RCC 7860 (cell line): ENCODE results near the gene MTERF4.

Source experiments
- DNase-seq: peaks from one replicate; pipeline ENCODE4 v3.0.0-alpha.2; 2015; ENCODE audit warnings: low spot score
- FAIRE-seq: peaks from 2 replicates; lab custom pipeline; 2012; peaks lifted over from hg19 to GRCh38; lab: Jason Lieb, UNC

The MTERF4 gene

GRCh38 chr2:241134711-241135110 is 32.6 kb upstream of the MTERF4 start:
- no peak for DNase-seq

GRCh38 chr2:241133436-241133820 is 31.3 kb upstream of the MTERF4 start:
- no peak for DNase-seq
- FAIRE-seq: no peak

More at GRCh38 chr2:241134711-241135110, 32.6 kb upstream of the MTERF4 start:
- no peak for FAIRE-seq

DNA sequence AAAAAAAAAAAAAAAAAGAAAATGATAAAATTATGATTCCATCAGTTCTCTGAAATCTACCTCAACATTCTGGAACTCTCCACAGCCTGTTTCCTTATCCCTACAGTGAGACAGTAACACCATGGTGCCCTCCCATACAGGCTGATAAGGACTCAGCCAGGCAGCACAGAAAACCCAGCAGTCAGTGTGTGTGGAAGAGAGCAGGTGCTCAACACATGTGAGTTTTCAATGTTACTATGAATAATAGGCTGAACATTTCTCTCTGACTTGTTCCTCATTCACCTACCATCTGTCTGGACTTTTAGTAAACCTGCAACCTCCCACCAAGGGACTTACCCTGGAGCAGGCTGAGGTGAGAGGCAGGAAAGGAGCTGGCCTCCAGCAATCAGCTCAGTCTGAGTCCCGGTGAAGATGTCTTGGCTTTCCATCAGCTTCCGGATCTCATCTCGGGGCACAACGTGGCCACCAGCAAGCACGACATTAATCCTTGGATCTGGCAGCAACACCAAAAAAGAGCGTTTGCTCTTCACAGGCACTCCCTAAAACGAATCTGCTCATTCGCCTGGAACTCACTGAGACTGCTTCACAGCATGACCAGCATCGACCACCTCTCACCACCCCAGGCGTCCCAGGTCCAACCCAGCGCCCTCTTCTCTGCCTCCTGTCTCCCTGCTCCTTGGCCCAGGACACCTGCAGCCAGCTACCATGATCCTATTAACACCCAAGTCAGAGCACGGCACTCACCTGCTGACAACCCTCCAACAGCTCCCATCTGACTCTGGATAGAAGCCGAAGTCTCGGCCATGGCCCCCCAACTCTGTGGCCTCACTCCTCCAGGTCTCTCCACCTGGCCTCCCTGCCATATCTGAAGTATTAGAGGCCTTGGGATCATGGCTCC is 30.7 kb upstream of the MTERF4 start:
- DNase-seq: no peak

DNA sequence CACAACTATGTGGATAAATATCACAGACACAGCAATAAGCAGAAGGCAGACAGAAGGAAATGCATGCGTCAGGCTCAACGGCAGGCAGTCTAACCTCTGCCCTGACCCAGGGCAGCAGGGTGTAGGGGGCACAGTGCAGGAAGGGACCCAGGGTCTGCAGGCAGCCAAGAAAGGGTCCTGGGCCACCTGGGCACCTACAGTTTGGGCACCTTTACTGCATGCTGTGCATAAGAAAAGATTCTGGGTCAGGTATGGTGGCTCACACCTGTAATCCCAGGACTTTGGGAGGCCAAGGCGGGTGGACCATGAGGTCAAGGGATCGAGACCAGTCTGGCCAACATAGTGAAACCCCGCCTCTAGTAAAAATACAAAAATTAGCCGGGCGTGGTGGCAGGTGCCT is 29.4 kb upstream of the MTERF4 start:
- no peak for FAIRE-seq
- DNase-seq: no peak

More for the DNA sequence above, 30.7 kb upstream of the MTERF4 start:
- no peak for FAIRE-seq

- no peak for FAIRE-seq
- DNase-seq: no peak
These were observed 28.2 kb upstream of the MTERF4 start for GRCh38 chr2:241130316-241130715.

DNA sequence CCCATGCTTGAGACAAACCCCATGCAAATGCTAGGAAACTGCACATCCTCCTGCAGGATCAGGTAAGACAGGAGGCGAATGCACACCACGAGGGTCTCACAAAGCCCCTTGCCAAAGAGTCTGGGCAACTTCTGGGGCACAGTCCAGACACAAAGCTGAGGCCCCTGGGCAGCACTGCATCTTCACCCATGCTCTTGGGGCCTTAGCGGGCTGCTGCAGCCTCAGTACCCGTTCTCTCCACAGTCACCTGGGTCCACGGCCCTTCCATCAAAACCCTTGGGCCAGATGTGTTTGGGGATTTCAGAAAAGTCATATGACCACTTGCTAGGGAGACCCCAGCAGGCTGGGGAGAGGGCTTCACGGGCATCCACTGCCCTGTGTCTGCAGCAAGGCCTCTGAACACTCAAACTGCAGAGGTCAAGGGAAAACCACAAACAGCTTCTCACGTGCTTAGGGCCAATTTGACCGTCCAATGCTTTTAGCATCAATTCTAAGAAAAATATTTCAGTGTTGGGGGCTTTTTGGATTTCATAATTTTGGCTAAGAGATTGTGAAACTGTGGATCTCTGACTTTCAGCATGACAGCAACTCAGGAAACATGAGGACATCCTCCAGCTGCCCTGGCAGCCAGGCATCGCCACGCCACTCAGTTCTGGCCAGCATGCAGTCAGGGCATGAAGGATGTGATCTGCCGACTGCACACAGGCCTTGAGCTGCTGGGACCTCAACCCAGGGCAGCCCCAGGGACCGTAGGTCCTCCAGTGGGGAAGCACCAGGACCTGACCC is 27.2 kb upstream of the MTERF4 start:
- no peak for FAIRE-seq
- DNase-seq: no peak

GRCh38 chr2:241128266-241128665 is 26.2 kb upstream of the MTERF4 start:
- DNase-seq: no peak
- FAIRE-seq: no peak

DNA sequence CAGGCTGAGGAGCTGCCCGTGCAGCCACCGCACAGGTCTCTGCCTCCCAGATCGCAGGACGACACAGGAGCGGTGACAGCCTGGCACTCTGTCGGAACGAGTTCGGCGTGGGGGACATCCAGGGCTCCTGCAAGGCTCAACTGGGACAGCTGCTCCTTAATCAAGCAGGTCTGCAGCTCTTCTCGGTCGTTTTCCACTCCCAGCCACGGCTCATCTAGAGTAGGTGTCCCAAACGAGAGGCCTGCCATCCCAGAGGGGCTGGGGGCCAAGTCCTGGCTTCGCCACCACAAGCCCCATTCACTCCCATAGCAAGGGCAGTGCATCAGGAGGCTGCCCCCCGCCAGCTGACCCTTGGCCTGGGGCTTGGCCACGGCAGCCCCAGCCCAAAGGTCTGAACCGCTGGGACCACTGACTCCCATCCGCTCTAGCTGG is 24.7 kb upstream of the MTERF4 start:
- no peak for FAIRE-seq
- DNase-seq: no peak

- FAIRE-seq (no peak), DNase-seq (no peak)
These were observed 24.1 kb upstream of the MTERF4 start for GRCh38 chr2:241126201-241126611.

- no peak for DNase-seq
- FAIRE-seq: no peak
These were observed 23.5 kb upstream of the MTERF4 start for GRCh38 chr2:241125626-241126025.

DNA sequence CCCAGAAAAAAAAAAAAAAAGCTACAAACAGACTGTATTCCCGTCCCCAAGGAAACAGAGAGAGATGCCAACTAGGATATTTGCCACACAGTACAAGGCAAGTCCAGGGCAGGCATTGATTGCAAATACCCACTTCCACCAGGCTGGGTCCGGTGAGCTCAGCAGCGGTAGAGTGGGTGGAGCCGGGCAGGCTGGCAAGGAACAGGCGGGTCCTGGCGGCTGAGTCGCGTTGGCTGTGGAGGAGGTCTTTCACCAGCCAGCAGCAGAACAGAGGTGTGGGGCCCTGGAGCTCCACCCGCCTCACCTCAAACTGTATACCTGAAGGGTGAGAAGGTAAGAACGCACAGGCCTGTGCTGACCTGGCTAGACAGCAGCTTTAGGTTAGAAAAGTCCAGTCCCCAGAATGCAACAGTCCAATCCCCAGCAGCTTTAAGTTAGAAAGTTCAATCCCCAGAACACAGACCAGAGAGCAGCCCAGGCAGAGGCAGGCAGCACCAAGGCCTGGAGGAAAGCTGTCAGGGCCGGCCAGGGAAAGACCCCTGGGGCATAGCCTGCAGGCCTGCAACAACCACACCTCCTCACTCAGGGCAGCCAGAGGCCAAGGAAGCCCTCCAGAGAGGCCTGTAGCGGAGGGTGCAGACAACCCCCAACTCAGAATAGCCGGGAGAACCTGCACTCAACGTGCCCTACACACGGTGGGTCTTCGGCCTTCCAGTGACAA is 21.9 kb upstream of the MTERF4 start:
- FAIRE-seq: no peak

GRCh38 chr2:241122376-241123002 is 20.4 kb upstream of the MTERF4 start:
- DNase-seq (no peak), FAIRE-seq (no peak)

More for the DNA sequence above, 21.9 kb upstream of the MTERF4 start:
- no peak for DNase-seq

- FAIRE-seq (no peak), DNase-seq (no peak)
These were observed 18.9 kb upstream of the MTERF4 start for GRCh38 chr2:241121008-241121407.

DNA sequence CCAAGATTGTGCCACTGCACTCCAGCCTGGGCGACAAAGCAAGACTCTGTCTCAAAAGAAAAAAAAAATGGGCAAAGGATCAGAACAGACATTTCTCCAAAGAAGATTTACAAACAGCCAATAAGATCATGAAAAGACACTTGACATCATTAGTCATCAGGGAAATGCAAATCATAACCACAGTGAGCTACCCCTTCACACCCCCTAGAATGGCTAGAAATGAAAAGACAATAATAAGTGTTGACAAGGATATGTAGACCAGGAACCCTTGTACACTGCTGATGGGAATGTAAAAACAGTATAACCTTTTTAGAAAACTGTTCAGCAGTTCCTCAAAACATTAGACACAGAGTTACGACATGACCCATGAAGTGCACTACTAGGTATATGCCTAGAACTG is 18.4 kb upstream of the MTERF4 start:
- no peak for FAIRE-seq
- DNase-seq: no peak

DNA sequence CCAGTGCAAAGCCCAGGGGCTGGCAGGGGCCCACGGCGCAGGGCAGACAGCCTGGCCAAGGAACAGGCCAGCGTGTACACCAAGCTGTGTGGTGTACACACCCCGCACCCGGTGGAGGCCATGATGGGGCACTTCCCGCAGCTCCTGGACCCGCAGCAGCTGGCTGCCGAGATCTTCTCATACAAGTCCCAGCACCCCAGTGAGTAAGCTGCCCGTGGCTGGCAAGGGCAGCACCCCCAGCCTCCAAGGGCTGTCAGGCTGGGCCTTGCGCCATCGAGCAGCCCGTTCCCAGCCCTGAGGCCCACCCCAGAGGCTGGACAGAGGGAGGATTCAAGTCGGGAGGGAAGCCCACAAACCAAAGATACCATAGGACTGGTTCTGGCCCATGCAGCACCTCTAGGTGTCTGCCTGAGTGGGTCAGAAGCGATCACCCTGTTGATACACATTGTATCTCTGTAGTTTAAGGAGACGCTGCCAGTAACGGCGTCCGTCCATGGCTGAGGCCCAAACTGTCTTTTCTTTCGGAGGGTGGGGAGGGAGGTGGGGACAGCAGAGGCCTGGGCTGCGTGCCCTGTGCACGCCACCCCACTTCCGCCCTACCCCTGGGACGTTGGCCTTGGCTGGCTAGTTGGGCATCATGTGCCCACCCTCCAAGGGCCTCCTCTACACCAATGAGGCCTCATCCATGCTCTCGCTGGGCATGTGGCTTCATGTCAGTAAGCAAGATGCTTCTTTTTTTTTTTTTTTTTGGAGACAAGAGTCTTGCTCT is 16.8 kb upstream of the MTERF4 start:
- DNase-seq: no peak
- no peak for FAIRE-seq

DNA sequence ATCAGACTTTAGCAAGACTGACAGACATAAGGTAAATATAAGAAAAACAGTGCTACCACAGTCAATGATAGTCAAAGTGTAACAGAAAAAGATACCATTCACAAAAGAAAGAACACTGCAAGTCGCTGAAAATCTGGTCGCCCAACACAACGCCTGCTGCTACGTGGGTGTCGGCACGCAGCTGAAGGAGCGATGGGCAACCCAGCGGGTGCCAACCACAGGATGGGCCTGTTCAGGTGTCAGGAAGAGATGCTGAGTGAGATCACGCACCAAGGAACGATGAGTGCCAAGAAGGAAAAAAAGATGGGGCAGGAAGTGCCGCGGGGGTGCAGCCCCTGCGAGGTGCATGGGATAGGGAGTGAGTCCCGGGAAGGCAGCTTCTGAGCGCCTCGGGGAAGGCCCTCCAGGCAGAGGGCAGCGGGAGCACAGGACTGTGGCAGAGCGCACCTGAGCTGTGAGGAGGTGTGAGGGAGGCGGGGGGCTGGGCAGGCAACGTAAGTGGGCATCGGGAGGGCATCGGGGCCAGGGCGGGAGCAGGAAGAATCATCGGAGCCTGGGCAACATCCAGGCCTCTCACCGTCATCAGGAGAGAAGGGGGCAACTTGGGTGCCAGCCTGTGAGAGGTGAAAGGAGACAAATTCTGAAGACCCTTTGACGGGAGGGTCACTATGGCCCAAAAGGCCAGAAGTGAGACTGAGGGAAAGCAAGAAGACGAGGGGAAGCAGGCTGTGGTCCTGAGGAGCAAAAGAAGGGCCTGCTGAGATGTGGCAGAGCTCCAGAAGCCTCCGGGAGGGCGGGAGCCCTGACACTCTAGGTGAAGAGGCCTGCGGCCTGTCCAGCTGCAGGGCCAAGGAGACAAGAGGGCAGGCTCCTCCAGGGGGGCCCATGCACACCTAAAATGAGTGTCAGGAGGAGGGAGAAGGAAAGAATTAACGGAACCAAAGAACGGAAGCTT is 14.8 kb upstream of the MTERF4 start:
- FAIRE-seq (no peak), DNase-seq (no peak)

GRCh38 chr2:241115361-241115760 is 13.3 kb upstream of the MTERF4 start:
- no peak for FAIRE-seq
- DNase-seq: no peak

DNA sequence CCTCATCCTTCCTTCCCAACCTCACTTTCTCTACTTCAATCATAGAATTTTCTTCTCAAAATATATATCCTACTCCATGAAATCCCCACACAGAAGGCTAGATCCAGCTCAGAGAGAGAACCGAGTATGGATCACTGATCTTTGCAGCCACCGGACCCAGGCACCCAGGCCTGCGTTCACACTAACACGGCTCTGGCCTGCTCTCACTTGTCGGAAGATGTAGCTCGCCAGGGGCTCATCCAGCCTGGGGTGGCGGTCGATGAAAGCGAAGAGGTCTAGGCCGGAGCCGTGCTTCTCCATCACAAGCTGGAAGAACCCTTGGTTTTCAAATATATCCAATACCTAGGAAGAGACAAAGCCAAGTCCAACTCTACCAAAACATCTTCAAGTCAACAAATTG is 12.7 kb upstream of the MTERF4 start:
- FAIRE-seq: no peak
- DNase-seq: no peak

GRCh38 chr2:241112592-241112991 is 10.5 kb upstream of the MTERF4 start:
- FAIRE-seq (no peak), DNase-seq (no peak)
